Amygdala (tissue), 56 donors: ENCODE measurements around the gene MAGEE1.
A peak's percentile ranks its signal among the peaks of the same experiment; 100 is the strongest.

ENCODE experiments used
- DNase-seq, 56 donors: peaks; one replicate each; lab custom pipeline; 2025; lab: John Stamatoyannopoulos, UW

The MAGEE1 gene, protein sequence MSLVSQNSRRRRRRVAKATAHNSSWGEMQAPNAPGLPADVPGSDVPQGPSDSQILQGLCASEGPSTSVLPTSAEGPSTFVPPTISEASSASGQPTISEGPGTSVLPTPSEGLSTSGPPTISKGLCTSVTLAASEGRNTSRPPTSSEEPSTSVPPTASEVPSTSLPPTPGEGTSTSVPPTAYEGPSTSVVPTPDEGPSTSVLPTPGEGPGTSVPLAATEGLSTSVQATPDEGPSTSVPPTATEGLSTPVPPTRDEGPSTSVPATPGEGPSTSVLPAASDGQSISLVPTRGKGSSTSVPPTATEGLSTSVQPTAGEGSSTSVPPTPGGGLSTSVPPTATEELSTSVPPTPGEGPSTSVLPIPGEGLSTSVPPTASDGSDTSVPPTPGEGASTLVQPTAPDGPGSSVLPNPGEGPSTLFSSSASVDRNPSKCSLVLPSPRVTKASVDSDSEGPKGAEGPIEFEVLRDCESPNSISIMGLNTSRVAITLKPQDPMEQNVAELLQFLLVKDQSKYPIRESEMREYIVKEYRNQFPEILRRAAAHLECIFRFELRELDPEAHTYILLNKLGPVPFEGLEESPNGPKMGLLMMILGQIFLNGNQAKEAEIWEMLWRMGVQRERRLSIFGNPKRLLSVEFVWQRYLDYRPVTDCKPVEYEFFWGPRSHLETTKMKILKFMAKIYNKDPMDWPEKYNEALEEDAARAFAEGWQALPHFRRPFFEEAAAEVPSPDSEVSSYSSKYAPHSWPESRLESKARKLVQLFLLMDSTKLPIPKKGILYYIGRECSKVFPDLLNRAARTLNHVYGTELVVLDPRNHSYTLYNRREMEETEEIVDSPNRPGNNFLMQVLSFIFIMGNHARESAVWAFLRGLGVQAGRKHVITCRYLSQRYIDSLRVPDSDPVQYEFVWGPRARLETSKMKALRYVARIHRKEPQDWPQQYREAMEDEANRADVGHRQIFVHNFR

GRCh38 chrX:76427560-76428242, at the start of gene MAGEE1:
Gene MAGEE1 (plus strand): TSS chrX:76427710. CDS start chrX:76427931, 221 bp downstream.
- peak; percentile 2 to 84 (median 61) for DNase-seq

GRCh38 chrX:76398970-76399369, 28.5 kb upstream of the MAGEE1 start:
- no peak for DNase-seq

DNA sequence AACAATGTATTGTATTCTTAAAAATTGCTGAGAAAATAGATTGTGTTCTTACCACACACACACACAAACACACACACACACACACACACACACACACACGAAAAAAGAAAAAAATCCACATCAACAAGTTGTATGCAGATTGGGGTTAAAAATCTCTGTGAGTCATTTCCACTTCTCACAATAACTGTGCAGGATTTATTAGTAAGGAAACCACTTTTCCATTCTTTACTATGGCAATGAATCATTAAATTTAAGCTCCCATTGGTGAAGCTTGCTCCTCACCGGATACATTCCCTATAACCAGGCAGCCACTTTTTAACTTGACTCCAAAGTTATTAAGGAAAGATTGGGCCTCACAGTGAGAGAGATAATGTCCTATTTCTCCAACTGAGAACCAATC, 19.7 kb upstream of the MAGEE1 start:
- DNase-seq = no peak

GRCh38 chrX:76420237-76420636, 7.3 kb upstream of the MAGEE1 start:
- DNase-seq = no peak

DNA sequence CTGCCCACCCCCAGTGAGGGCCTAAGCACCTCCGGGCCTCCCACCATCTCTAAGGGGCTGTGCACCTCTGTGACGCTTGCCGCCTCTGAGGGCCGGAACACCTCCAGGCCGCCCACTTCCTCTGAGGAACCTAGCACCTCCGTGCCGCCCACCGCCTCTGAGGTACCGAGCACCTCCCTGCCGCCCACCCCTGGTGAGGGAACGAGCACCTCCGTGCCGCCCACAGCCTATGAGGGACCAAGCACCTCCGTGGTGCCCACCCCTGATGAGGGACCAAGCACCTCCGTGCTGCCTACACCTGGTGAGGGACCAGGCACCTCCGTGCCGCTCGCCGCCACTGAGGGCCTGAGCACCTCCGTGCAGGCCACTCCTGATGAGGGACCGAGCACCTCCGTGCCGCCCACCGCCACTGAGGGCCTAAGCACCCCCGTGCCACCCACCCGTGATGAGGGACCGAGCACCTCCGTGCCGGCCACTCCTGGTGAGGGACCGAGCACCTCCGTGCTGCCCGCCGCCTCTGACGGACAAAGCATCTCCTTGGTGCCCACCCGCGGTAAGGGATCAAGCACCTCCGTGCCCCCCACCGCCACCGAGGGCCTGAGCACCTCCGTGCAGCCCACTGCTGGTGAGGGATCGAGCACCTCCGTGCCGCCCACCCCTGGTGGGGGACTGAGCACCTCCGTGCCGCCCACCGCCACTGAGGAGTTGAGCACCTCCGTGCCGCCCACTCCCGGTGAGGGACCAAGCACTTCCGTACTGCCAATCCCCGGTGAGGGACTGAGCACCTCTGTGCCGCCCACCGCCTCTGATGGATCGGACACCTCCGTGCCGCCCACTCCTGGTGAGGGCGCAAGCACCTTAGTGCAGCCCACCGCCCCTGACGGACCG, 977 bp downstream of the MAGEE1 start:
- peak in 21 of 56 donors; percentile 0 to 25 (median 5) for DNase-seq

DNA sequence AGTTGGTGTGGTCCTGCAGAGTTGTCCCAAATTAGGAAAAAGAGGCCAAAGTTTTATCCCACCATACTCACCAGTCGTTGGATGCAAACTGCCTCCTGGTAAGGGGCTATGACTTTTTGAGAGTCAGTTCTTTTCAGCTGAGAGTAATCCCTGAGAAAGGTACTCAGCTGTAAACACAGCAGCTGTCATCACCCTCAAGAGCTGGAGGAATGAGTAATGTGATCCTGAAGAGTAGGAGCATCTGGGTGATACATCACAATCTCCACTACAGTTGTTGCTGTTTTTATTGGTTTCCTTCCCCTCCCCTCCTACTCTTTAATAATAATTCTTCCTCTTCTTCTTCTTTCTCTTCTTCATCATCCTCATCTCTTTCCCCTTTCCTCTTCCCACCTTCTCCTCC, 5.7 kb downstream of the MAGEE1 start:
- DNase-seq = no peak

GRCh38 chrX:76434103-76434741, 6.7 kb downstream of the MAGEE1 start:
- no peak for DNase-seq

GRCh38 chrX:76439188-76439587, 11.7 kb downstream of the MAGEE1 start:
- DNase-seq = no peak

DNA sequence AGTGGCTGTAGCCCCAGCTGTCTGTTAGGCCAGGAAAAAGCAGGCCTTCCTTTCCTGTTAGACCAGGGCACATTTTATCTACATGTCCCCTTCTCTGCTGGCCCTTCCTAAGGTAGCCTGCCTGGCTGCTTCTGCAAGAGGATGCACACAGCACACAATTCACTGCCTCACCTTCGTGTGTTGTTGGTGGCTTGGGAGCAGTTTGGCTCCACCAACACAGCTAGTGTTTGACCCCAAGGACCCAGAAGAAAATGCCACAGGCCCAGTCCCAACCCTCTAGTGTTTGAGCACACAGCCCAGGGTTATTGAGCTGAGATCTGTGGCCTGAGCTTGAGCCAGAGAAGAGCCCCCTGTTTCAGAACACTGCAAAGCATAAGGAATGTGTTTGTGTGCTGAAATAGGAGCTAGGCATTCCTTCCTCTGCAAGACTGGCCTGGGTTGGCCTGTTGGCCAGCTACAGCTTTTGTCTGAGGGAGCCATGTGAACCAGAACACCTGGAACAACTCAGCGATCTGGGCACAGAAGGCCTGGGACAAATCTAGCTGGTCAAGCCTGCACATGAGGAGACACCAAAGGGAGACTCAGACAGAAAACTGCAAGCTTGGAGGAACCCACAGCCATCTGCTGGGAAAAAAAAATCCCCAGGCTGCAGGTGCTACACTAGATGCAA, 26.4 kb downstream of the MAGEE1 start:
- DNase-seq = no peak

DNA sequence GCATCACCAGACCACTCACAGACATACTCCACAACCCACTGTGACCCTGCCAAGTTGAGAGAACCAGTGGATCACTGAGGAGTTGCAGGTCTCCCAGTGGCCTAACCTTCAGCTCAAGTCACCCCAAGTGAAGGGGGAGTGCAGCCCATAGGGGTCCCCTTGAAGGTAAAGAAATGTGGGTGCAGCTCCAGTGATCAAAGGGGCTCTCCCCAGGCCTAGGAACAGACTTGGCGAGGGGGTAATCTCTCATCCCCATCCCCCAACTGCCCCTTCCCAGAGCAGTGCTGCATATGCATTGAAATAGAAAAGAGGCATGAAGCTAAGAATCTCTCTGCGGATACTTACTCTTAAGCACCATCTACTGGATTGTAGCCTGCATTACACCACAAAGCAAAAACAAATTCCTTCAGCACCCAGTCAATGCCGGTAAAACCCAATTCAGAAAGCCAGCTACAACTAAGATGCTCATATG, 27.0 kb downstream of the MAGEE1 start:
- peak in 3 of 56 donors; percentile 0 to 5 (median 0) for DNase-seq

DNA sequence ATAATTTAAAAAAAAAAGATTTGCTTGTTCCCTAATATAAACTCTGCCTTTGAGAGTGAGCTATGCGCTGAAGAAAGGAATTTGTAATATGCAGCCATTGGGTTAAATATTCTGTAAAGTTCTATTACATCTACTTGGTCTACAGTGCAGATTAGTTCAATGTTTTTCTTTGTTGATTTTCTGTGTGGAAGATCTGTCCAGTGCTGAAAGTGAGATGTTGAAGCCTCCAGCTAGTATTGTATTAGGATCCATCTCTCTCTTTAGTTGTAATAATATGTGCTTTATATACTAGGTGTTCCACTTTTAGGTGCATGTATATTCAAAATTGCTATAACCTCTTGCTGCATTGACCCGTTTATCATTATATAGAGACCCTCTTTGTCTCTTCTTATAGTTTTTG, 49.8 kb downstream of the MAGEE1 start:
- no peak for DNase-seq
